Neural cell (in vitro differentiated cells): Measurements from ENCODE around the gene SPEM1.

Experiments used
- CTCF ChIP-seq: fragments of 450-650 bp; IDR thresholded peaks from 2 replicates; pipeline ENCODE4 v1.5.1; 2014; ENCODE audit warnings: antibody characterized with exemption, mild to moderate bottlenecking, moderate library complexity; ENCODE audit not compliant: poor library complexity, severe bottlenecking
- EP300 ChIP-seq: fragments of 450-650 bp; conservative IDR thresholded peaks from 2 replicates; pipeline ENCODE4 v1.6.1; 2014; ENCODE audit warnings: antibody characterized with exemption, mild to moderate bottlenecking, moderate library complexity; ENCODE audit not compliant: poor library complexity, severe bottlenecking
- EZH2 ChIP-seq: fragments of 200-600, 300-800 bp; shearing (Covaris generic), sonication (generic); IDR thresholded peaks from 2 replicates; pipeline ENCODE4 v1.6.1; 2014; ENCODE audit warnings: antibody characterized with exemption, low read length, borderline replicate concordance, mild to moderate bottlenecking; ENCODE audit not compliant: insufficient read depth, poor library complexity, severe bottlenecking
- POLR2AphosphoS5 ChIP-seq: IDR thresholded peaks from 2 replicates; pipeline ENCODE4 v1.6.1; 2012
- RAD21 ChIP-seq: fragments of 450-650 bp; conservative IDR thresholded peaks from 2 replicates; pipeline ENCODE4 v1.6.1; 2014; ENCODE audit warnings: antibody characterized with exemption, mild to moderate bottlenecking, moderate library complexity
- REST ChIP-seq: IDR thresholded peaks from 2 replicates; pipeline ENCODE4 v1.6.1; 2012; ENCODE audit warnings: borderline replicate concordance
- SMC3 ChIP-seq: fragments of 450-650 bp; conservative IDR thresholded peaks from 2 replicates; pipeline ENCODE4 v1.6.1; 2014; ENCODE audit warnings: antibody characterized with exemption, mild to moderate bottlenecking, moderate library complexity; ENCODE audit not compliant: poor library complexity

GRCh38 chr17:7418472-7419152 lies 1.5 kb upstream of the SPEM1 start:
- TF ChIP-seq REST (no peak), CTCF (no peak), EZH2 (no peak), SMC3 (no peak), RAD21 (no peak), POLR2AphosphoS5 (no peak), EP300 (no peak)
